ENCODE measurements around the gene INTS7. TPM values are rescaled to one million over a fixed set of nuclear protein-coding genes. Genes with fewer than 3 reads are reported as not detected.

Gene INTS7
- total and polyA plus RNA-seq, 9 of the 15 experiments (the other 6 are each of a cell fraction or from before 2014, with no cell fraction given), result 27.3 to 68.4 (median 40.4) TPM

DNA sequence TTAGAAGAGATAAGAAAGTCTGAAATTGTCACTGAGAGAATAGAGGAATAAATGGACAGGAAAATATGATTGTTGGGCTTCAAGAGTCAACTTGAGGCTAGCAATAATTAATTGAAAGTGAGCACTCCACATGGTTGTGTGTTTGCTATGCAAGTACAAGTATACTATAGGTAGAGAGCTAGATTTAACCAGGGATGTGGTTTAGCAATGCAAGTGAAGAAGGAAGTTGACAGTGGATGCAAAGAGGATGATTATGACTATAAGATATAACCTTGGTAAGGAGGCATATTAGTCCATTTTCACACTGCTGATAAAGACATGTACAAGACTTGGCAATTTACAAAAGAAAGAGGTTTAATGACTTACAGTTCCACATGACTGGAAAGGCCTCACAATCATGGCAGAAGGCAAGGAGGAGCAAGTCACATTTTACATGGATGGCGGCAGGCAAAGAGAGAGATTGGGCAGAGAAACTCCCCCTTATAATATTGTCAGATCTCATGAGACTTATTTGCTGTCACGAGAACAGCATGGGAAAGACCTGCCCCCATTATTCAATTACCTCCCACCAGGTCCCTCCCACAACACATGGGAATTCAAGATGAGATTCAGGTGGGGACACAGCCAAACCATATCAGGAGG, 47.5 kb upstream of the INTS7 start:
- intact Hi-C loops (cut with micrococcal nuclease) (no loop called here), in situ Hi-C loops (cut with MboI) (no loop called here)
- no peak for FAIRE-seq
- no peaks in the 10 kb centered on the region for H3K9me1 ChIP-seq (ENCODE audit: control insufficient read depth, insufficient read depth, low read length)
- H3K4me2 ChIP-seq (ENCODE audit: insufficient read depth, low read length), result no peak overlapping the region
- H3K9ac ChIP-seq (ENCODE audit: insufficient read depth in 1 of 2, low read depth in 2 of 2, low read length in 2 of 2), result no peak overlapping the region
- H4K20me1 ChIP-seq (replicated peaks; ENCODE audit: control insufficient read depth, insufficient read depth, low read length), result no peaks in the 10 kb centered on the region
- ATAC-seq, result no peak
- H3K79me2 ChIP-seq (ENCODE audit: control insufficient read depth, insufficient read depth, low read length), result no peaks in the 10 kb centered on the region; the same call in 2 of the 3 replicates
- CTCF ChIA-PET (ENCODE audit: low intra/inter-chr PET ratio), result no interaction called here
- no peaks in the 10 kb centered on the region for H3K27me3 ChIP-seq (ENCODE audit: control insufficient read depth in 2 of 2, insufficient read depth in 2 of 2, low read length in 2 of 2)
- no peaks in the 10 kb centered on the region for H3K4me1 ChIP-seq (replicated peaks in 1 of 2; ENCODE audit: control insufficient read depth in 2 of 2, insufficient read depth in 2 of 2, low read length in 2 of 2)
- 88% methylated on average over 2 of the region's 2 CpGs for WGBS (ENCODE audit: insufficient coverage, low coverage, missing lambda C conversion rate)
- TF ChIP-seq, protein P1, sequence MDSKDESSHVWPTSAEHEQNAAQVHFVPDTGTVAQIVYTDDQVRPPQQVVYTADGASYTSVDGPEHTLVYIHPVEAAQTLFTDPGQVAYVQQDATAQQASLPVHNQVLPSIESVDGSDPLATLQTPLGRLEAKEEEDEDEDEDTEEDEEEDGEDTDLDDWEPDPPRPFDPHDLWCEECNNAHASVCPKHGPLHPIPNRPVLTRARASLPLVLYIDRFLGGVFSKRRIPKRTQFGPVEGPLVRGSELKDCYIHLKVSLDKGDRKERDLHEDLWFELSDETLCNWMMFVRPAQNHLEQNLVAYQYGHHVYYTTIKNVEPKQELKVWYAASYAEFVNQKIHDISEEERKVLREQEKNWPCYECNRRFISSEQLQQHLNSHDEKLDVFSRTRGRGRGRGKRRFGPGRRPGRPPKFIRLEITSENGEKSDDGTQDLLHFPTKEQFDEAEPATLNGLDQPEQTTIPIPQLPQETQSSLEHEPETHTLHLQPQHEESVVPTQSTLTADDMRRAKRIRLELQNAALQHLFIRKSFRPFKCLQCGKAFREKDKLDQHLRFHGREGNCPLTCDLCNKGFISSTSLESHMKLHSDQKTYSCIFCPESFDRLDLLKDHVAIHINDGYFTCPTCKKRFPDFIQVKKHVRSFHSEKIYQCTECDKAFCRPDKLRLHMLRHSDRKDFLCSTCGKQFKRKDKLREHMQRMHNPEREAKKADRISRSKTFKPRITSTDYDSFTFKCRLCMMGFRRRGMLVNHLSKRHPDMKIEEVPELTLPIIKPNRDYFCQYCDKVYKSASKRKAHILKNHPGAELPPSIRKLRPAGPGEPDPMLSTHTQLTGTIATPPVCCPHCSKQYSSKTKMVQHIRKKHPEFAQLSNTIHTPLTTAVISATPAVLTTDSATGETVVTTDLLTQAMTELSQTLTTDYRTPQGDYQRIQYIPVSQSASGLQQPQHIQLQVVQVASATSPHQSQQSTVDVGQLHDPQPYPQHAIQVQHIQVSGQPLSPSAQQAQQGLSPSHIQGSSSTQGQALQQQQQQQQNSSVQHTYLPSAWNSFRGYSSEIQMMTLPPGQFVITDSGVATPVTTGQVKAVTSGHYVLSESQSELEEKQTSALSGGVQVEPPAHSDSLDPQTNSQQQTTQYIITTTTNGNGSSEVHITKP (IDR thresholded peaks at IDR 0.05; ENCODE audit: partially characterized antibody), result no peak
- no peak for TF ChIP-seq TCF7 (IDR thresholded peaks at IDR 0.05; ENCODE audit: borderline replicate concordance)
- TF ChIP-seq ZNF134 (CRISPR knock-in tag; conservative IDR thresholded peaks at IDR 0.05), result no peak
- no peak for TF ChIP-seq TAL1 (IDR thresholded peaks at IDR 0.05)
- no peak for TF ChIP-seq NCOA2 (IDR thresholded peaks at IDR 0.05; ENCODE audit: partially characterized antibody in 2 of 2)
- TF ChIP-seq, protein P2, sequence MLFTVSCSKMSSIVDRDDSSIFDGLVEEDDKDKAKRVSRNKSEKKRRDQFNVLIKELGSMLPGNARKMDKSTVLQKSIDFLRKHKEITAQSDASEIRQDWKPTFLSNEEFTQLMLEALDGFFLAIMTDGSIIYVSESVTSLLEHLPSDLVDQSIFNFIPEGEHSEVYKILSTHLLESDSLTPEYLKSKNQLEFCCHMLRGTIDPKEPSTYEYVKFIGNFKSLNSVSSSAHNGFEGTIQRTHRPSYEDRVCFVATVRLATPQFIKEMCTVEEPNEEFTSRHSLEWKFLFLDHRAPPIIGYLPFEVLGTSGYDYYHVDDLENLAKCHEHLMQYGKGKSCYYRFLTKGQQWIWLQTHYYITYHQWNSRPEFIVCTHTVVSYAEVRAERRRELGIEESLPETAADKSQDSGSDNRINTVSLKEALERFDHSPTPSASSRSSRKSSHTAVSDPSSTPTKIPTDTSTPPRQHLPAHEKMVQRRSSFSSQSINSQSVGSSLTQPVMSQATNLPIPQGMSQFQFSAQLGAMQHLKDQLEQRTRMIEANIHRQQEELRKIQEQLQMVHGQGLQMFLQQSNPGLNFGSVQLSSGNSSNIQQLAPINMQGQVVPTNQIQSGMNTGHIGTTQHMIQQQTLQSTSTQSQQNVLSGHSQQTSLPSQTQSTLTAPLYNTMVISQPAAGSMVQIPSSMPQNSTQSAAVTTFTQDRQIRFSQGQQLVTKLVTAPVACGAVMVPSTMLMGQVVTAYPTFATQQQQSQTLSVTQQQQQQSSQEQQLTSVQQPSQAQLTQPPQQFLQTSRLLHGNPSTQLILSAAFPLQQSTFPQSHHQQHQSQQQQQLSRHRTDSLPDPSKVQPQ (CRISPR knock-in tag; IDR thresholded peaks at IDR 0.05; ENCODE audit: borderline replicate concordance), result no peak
- peak; percentile 98 for TF ChIP-seq ZNF431 (CRISPR knock-in tag; IDR thresholded peaks at IDR 0.05)
- TSS peak; percentile 2 for BruUV-seq (replicated peaks)
- no peak for DNase-seq (ENCODE audit: extremely low read depth in 1 of 4, low spot score in 3 of 4)
- POLR2A ChIA-PET, result no interaction called here
- H3K4me3 ChIP-seq, result no peak overlapping the region
- H3K9me3 ChIP-seq (replicated peaks; ENCODE audit: control insufficient read depth, insufficient read depth, low read depth, low read length), result no peaks in the 10 kb centered on the region
- H3K27ac ChIP-seq (ENCODE audit: extremely low read depth, low read depth, low read length), result no peak overlapping the region
- peaks cover 96% of the 10 kb centered on the region for H3K36me3 ChIP-seq (ENCODE audit: control insufficient read depth, insufficient read depth, low read length)
- H2AFZ ChIP-seq (ENCODE audit: low read depth, low read length), result no peak overlapping the region

All from K562 (cell line).